ENCODE measurements around the gene GOLGB1.

The GOLGB1 gene

DNA sequence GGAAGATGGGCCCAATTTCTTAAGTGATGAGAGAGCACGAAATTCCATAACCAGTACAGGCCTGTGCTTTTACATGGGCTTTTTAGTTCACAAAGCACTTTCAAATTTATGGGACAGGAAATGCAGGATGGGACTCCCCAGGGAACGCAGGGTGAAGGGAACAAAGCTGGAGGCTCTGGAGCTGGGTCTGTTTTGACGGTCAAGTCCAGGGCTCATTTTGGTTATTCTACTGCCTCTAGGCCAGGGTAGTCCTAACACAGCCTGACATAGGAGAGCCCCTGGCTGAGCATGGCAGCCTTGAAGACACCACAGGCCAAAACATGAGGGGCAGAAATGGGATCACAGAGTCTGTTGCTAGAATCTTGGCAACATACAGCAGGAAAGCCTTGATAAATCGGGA is 122.3 kb downstream of the GOLGB1 start:
- no peak for DNase-seq

DNA sequence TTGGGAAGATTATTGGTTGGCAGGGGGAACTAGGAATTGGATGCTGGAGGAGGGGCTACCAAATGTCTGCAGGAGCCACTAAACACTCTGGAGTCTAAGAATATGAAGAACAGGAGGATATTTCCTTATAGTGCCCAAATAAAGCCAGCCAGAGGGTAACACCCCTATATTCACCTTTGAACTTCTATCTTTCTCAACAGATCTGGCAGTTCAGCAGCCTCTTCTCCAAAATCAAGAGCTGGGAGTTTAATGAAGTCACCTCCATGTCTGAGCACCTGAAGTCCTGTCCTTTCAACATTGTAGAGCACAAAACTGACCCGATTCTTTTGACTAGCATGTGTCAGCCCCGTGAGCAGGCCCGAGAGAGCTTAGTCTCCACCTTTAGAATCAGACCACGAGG is 123.0 kb downstream of the GOLGB1 start:
- DNase-seq: no peak

DNA sequence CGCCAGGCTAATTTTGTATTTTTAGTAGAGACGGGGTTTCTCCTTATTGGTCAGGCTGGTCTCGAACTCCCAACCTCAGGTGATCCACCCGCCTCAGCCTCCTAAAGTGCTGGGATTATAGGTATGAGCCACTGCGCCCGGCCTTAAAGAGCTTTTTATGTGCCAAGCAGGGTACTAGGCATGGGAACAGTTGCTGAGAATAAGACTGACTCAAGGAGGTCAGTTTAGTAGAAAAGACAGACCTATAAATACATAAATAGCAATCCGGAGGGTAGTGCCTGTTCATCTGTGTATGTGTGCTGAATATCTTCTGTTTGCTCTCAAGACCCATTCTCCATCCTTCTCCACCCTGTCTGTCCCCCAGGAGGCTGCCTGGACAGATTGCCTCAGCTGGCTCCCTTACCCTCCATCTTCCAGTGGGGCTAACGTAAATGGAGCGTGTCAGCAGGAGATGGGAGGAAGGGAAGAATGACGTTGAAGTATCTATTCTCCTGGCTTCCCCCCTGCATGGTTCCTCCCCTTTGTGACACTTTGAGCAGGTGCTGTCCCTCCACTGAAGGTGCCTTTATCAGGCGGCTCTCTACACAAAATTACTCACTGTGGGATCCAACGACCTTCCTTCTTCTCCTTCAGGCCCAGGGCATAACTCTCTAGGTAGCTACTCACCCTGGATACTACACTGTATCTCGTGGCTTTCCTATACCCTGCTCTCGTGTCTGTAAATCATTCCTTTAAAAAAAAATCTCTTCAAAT is 125.2 kb downstream of the GOLGB1 start:
- no peak for DNase-seq

DNA sequence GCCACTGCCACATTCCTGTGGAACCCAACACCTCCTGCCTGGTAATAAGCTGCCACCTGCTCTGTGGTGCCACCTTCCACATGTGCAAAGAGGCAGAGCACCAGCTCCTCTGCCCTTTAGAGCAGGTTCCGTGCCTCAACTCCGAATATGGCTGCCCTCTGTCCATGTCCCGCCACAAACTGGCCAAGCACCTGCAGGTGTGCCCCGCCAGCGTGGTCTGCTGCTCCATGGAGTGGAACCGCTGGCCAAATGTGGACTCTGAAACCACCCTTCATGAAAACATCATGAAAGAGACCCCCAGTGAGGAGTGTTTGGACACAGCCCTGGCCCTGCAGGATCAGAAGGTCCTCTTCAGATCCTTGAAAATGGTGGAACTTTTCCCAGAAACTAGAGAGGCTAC is 128.1 kb downstream of the GOLGB1 start:
- DNase-seq: no peak

DNA sequence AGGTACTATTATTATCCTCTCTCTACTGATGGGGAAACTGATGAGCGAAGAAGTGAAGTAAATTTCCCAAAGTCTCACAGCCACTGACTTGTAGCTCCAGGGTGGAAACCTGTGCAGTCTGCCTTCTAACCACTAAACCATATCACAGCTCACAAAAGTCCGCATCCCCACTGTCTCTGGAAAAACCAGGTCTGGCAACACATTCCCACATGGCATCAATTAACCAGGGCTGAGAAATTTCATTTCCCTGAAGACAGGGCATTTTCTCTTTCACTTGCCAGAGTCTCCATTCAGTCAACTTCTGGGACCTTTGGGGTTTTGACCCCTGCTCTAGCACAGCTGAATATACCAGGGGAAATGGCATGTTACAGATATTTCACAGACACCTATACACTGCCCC is 129.8 kb downstream of the GOLGB1 start:
- no peak for DNase-seq

Data from GF-D8 (cell line).